Hematopoietic multipotent progenitor cell treated with erythropoietin and hydrocortisone succinate and interleukin-3 and kit ligand, for 4 days (in vitro differentiated cells): ENCODE results near the gene CHRNG.

Experiments used
- DNase-seq: peaks from one replicate; pipeline ENCODE4 v3.0.0-alpha.2; 2015

CHRNG gene

GRCh38 chr2:232580648-232580981, 41.1 kb downstream of the CHRNG start:
- no peak for DNase-seq

GRCh38 chr2:232581725-232582124, 42.2 kb downstream of the CHRNG start:
- DNase-seq: no peak

GRCh38 chr2:232584238-232584637, 44.7 kb downstream of the CHRNG start:
- DNase-seq: no peak

GRCh38 chr2:232586943-232587505, 47.5 kb downstream of the CHRNG start:
- no peak for DNase-seq

GRCh38 chr2:232587512-232587911, 48.0 kb downstream of the CHRNG start:
- no peak for DNase-seq

- DNase-seq: no peak
Observed at GRCh38 chr2:232588031-232588430, 48.5 kb downstream of the CHRNG start.

- DNase-seq: no peak
Observed at GRCh38 chr2:232588680-232589585, 49.4 kb downstream of the CHRNG start.

GRCh38 chr2:232592772-232593395, 53.4 kb downstream of the CHRNG start:
- DNase-seq: no peak

GRCh38 chr2:232593982-232594381, 54.5 kb downstream of the CHRNG start:
- DNase-seq: no peak
